ENCODE results near the gene MLST8. TPM values are rescaled to one million over a fixed set of nuclear protein-coding genes. Genes with fewer than 3 reads are reported as not detected.

The MLST8 gene
- total RNA-seq, 1 donor: 30.8 TPM

DNA sequence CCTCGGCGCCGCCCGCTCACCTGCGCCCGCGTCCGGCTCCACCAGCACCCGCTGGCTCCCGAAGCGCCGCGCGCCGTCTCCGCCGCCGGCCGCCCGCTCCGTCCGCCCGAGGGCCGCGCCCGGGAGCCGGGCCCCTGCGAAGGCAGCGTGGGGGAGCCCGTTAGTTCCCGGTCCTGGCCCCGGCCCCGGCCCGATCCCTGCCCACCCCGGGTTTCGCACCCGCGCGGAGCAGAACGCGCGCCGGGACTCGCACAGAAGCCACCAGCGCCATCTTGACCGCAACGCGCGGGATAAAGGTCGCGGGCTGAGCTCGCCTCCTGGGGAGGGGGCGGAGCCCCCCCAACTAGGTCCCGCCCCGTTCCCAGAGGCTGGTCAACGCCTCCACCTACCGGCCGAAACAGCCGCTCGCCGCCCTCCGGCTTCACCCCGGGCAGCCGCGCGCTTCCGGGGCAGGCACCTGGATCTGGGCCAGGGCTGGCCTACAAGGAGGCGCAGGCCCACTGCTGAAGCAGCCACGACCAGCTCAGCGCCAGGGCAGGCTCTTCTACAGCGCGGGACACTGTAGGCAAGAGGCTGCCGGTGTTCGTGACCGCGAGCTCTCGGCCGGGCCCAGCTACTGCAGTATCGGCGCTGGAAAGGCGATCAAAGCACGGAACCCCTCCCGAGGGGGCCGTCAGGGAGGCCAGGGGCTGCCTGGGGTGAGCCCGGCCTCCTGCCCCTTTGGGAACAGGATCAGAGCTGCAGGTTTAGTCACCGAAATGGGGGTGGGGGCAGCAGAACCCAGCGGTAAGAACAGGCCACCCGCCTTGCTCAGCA lies 46.2 kb downstream of the MLST8 start, which contains the start of gene ECI1:
Gene ECI1 (minus strand): TSS at position 292 of the 816 bp plus-strand sequence. CDS start 21 bp downstream, at position 271.
- H2AFZ ChIP-seq (ENCODE audit: low read length): peak within 1 kb of the TSS; percentile 35
- peak within 1 kb of the TSS; percentile 81 for H3K4me3 ChIP-seq (ENCODE audit: insufficient read depth, low read length)
- DNase-seq (ENCODE audit: insufficient read length, low spot score, missing footprints): peak; percentile 100
- no peaks in the 10 kb centered on the region for H3K27me3 ChIP-seq (ENCODE audit: insufficient read depth, low read length)
- peaks cover 15% of the 10 kb centered on the region for H3K4me1 ChIP-seq (ENCODE audit: insufficient read depth, low read length)
- peak within 1 kb of the TSS; percentile 57 for H3K27ac ChIP-seq (ENCODE audit: low read depth, low read length)
- H3K9me3 ChIP-seq (ENCODE audit: low read depth, low read length): no peaks in the 10 kb centered on the region
- TF ChIP-seq, protein P1, sequence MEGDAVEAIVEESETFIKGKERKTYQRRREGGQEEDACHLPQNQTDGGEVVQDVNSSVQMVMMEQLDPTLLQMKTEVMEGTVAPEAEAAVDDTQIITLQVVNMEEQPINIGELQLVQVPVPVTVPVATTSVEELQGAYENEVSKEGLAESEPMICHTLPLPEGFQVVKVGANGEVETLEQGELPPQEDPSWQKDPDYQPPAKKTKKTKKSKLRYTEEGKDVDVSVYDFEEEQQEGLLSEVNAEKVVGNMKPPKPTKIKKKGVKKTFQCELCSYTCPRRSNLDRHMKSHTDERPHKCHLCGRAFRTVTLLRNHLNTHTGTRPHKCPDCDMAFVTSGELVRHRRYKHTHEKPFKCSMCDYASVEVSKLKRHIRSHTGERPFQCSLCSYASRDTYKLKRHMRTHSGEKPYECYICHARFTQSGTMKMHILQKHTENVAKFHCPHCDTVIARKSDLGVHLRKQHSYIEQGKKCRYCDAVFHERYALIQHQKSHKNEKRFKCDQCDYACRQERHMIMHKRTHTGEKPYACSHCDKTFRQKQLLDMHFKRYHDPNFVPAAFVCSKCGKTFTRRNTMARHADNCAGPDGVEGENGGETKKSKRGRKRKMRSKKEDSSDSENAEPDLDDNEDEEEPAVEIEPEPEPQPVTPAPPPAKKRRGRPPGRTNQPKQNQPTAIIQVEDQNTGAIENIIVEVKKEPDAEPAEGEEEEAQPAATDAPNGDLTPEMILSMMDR (IDR thresholded peaks at IDR 0.05; ENCODE audit: extremely low read depth, low read depth, low read length): peak; percentile 45
- H3K79me2 ChIP-seq (ENCODE audit: insufficient read depth, low read length): peaks cover 24% of the 10 kb centered on the region
- peaks cover 39% of the 10 kb centered on the region for H3K36me3 ChIP-seq (ENCODE audit: insufficient read depth, low read length)
- peak within 1 kb of the TSS; percentile 79 for H3K4me2 ChIP-seq (ENCODE audit: insufficient read depth, low read length)
- H4K20me1 ChIP-seq (ENCODE audit: insufficient read depth, low read length): peaks cover 13% of the 10 kb centered on the region

DNA sequence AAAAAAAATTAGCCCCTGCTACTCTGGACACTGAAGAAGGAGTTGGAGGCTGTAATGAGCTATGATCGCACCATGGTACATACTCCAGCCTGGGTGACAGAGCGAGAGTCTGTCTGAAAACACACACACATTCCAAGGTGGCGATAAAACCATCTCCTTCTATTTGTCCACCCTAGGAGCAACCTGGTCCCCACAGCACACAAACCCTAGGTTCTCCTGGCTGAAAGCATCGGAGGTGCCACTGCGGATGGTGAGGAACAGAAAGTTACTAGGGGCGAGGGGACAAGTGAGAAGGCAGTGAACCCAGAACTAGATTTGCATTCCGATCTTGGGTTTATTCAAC lies 47.5 kb downstream of the MLST8 start:
- peak; percentile 61 for DNase-seq (ENCODE audit: insufficient read length, low spot score, missing footprints)
- TF ChIP-seq, protein P1 (IDR thresholded peaks at IDR 0.05; ENCODE audit: extremely low read depth, low read depth, low read length): no peak
- Histone ChIP-seq H3K9me3 (ENCODE audit: low read depth, low read length) (no peaks in the 10 kb centered on the region), H3K4me2 (ENCODE audit: insufficient read depth, low read length) (no peak overlapping the region), H4K20me1 (ENCODE audit: insufficient read depth, low read length) (peaks cover 21% of the 10 kb centered on the region), H3K4me1 (ENCODE audit: insufficient read depth, low read length) (peaks cover 15% of the 10 kb centered on the region), H3K36me3 (ENCODE audit: insufficient read depth, low read length) (peaks cover 49% of the 10 kb centered on the region), H2AFZ (ENCODE audit: low read length) (no peak overlapping the region), H3K4me3 (ENCODE audit: insufficient read depth, low read length) (no peak overlapping the region), H3K27ac (ENCODE audit: low read depth, low read length) (no peak overlapping the region), H3K27me3 (ENCODE audit: insufficient read depth, low read length) (no peaks in the 10 kb centered on the region), H3K79me2 (ENCODE audit: insufficient read depth, low read length) (peaks cover 36% of the 10 kb centered on the region)

DNA sequence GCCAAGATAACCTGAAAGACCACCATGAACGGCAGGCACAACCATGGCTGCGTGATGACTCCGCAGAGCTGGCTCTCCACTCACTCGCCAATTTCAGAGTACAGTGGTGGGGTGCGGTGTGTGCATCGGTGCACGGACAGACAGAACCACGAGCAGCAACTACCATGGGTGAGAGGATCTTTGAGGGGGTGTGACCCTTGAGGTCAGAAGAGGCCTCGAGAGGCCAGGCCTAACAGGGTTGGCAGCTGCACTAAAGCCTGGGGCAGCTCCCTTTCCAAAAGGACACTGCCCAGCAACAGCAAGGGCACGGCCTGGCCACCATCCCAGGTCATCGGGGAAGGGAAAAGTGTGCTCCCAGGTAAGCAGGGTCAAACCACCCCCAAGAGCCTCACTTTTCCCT lies 48.0 kb downstream of the MLST8 start:
- no peak overlapping the region for H3K27ac ChIP-seq (ENCODE audit: low read depth, low read length)
- H3K4me1 ChIP-seq (ENCODE audit: insufficient read depth, low read length): peaks cover 15% of the 10 kb centered on the region
- H3K9me3 ChIP-seq (ENCODE audit: low read depth, low read length): no peaks in the 10 kb centered on the region
- no peak overlapping the region for H3K4me2 ChIP-seq (ENCODE audit: insufficient read depth, low read length)
- TF ChIP-seq, protein P1 (IDR thresholded peaks at IDR 0.05; ENCODE audit: extremely low read depth, low read depth, low read length): no peak
- H3K79me2 ChIP-seq (ENCODE audit: insufficient read depth, low read length): peaks cover 41% of the 10 kb centered on the region
- H3K4me3 ChIP-seq (ENCODE audit: insufficient read depth, low read length): no peak overlapping the region
- no peak overlapping the region for H2AFZ ChIP-seq (ENCODE audit: low read length)
- H4K20me1 ChIP-seq (ENCODE audit: insufficient read depth, low read length): peaks cover 21% of the 10 kb centered on the region
- H3K36me3 ChIP-seq (ENCODE audit: insufficient read depth, low read length): peaks cover 54% of the 10 kb centered on the region
- no peaks in the 10 kb centered on the region for H3K27me3 ChIP-seq (ENCODE audit: insufficient read depth, low read length)
- peak; percentile 74 for DNase-seq (ENCODE audit: insufficient read length, low spot score, missing footprints)

DNA sequence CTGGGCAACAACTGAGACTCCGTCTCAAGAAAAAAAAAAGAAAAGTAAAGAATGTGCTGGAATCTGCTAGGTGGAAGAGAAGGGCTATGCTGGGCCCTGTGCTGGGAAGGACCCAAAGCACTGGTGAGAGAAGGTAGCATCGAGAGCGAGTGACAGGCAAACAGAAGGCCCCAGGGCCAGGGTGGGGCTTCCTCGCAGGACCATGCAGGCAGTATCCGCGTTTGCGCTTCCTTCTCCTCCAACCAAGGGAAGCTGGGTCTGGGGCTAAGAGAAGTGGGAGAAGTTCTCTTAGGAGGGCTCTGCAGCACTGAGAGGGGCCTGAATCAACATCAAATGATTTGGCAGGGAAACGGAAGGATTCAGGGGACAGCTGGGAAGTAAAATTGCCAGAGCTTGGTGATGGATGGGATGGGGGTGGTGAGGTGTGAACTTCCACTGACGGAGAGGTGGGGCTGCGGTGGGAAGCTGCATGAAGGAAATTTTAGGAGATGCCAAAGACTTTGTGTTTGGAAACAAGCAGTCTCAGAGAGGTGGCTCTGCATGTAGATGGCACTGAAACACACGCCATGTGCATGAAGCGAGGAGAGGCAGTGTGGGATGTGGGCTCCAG lies 51.4 kb downstream of the MLST8 start:
- Histone ChIP-seq H3K27ac (ENCODE audit: low read depth, low read length) (peak overlapping the region; percentile 23), H3K79me2 (ENCODE audit: insufficient read depth, low read length) (peaks cover 50% of the 10 kb centered on the region), H3K27me3 (ENCODE audit: insufficient read depth, low read length) (no peaks in the 10 kb centered on the region), H3K36me3 (ENCODE audit: insufficient read depth, low read length) (peaks cover 83% of the 10 kb centered on the region), H3K9me3 (ENCODE audit: low read depth, low read length) (no peaks in the 10 kb centered on the region), H2AFZ (ENCODE audit: low read length) (no peak overlapping the region), H4K20me1 (ENCODE audit: insufficient read depth, low read length) (peaks cover 25% of the 10 kb centered on the region), H3K4me2 (ENCODE audit: insufficient read depth, low read length) (no peak overlapping the region), H3K4me1 (ENCODE audit: insufficient read depth, low read length) (peaks cover 7% of the 10 kb centered on the region), H3K4me3 (ENCODE audit: insufficient read depth, low read length) (no peak overlapping the region)
- TF ChIP-seq, protein P1 (IDR thresholded peaks at IDR 0.05; ENCODE audit: extremely low read depth, low read depth, low read length): no peak
- peak; percentile 63 for DNase-seq (ENCODE audit: insufficient read length, low spot score, missing footprints)

Data from osteoblast (primary cell).